Progenitor cell of endocrine pancreas (in vitro differentiated cells): ENCODE data around the gene TRIM25. TPM values are rescaled to one million over a fixed set of nuclear protein-coding genes. Genes with fewer than 3 reads are reported as not detected.
A peak's percentile ranks its signal among the peaks of the same experiment; 100 is the strongest.

Source experiments
- DNase-seq: peaks from one replicate; pipeline ENCODE4 v3.0.0; 2021; ENCODE audit warnings: low spot score; ENCODE audit not compliant: unreplicated experiment
- H3K27ac Mint-ChIP-seq: 2 replicates; pipeline ENCODE4 v1.8.0; 2021; ENCODE audit warnings: mild to moderate bottlenecking, moderate library complexity, mixed read lengths
- H3K27me3 Mint-ChIP-seq: 2 replicates; pipeline ENCODE4 v1.8.0; 2021; ENCODE audit warnings: mixed read lengths
- H3K36me3 Mint-ChIP-seq: 2 replicates; pipeline ENCODE4 v1.8.0; 2022; ENCODE audit warnings: mixed read lengths; ENCODE audit not compliant: insufficient read depth
- H3K4me1 Mint-ChIP-seq: 2 replicates; pipeline ENCODE4 v1.8.0; 2021; ENCODE audit warnings: low read depth, mixed read lengths
- H3K4me3 Mint-ChIP-seq: 2 replicates; pipeline ENCODE4 v1.8.0; 2021; ENCODE audit warnings: low read depth, mild to moderate bottlenecking, moderate library complexity, mixed read lengths
- H3K9me3 Mint-ChIP-seq: 2 replicates; pipeline ENCODE4 v1.8.0; 2021; ENCODE audit warnings: low read depth, mixed read lengths
- total RNA-seq: library from RNA; stranded (reverse); gene quantifications from 2 replicates; pipeline ENCODE4 v1.2.1, GENCODE V29; 2021
- TF ChIP-seq, protein P1 (sequence below): fragments of 200-600 bp; sonication (generic); IDR thresholded peaks from one replicate; pipeline ENCODE4 v1.5.0; 2021; ENCODE audit warnings: antibody characterized with exemption, mild to moderate bottlenecking; ENCODE audit not compliant: unreplicated experiment

Gene TRIM25
- total RNA-seq, 1 donor from 2014 or later, result 29.9 TPM

DNA sequence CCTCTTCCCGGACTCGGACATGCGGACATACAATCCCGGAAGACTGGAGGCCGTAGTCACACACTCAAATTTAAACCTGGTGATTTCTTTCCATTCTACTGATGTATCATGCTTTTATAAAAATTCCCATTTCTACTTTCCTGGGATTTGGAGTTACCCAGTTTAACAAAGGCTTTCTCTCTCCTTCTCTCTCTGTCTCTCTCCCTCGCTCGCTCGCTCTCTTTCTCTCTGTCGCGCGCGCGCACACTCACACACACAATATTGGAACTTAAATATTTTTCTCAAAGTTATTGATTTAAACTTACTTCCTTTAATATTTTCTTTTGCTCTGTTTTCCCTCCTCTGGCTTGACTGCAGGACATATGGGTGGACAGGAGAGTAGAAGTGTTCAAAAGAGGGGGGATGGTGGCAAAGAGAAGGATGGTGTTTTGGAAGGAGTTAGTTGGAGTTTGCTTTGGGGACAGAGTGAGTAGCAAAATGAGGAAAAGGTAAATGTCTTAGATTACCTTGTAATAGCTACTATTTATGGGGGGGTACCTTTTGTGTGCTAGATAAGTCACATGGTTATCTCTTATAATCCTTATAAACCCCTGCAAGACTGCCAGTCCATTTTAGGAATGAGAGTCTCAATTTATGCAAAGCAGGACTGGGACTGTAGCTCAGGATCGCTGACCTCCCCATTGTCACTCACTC lies 878 bp upstream of the TRIM25 start:
- no peak for DNase-seq
- Mint-ChIP-seq H3K4me1 (peaks cover 13% of the 10 kb centered on the region), H3K9me3 (peaks cover 7% of the 10 kb centered on the region), H3K36me3 (peaks cover 2% of the 10 kb centered on the region), H3K4me3 (peak overlapping the region; percentile 94), H3K27ac (peak overlapping the region; percentile 85), H3K27me3 (peaks cover 5% of the 10 kb centered on the region)
- TF ChIP-seq, protein P1, sequence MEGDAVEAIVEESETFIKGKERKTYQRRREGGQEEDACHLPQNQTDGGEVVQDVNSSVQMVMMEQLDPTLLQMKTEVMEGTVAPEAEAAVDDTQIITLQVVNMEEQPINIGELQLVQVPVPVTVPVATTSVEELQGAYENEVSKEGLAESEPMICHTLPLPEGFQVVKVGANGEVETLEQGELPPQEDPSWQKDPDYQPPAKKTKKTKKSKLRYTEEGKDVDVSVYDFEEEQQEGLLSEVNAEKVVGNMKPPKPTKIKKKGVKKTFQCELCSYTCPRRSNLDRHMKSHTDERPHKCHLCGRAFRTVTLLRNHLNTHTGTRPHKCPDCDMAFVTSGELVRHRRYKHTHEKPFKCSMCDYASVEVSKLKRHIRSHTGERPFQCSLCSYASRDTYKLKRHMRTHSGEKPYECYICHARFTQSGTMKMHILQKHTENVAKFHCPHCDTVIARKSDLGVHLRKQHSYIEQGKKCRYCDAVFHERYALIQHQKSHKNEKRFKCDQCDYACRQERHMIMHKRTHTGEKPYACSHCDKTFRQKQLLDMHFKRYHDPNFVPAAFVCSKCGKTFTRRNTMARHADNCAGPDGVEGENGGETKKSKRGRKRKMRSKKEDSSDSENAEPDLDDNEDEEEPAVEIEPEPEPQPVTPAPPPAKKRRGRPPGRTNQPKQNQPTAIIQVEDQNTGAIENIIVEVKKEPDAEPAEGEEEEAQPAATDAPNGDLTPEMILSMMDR, result no peak

DNA sequence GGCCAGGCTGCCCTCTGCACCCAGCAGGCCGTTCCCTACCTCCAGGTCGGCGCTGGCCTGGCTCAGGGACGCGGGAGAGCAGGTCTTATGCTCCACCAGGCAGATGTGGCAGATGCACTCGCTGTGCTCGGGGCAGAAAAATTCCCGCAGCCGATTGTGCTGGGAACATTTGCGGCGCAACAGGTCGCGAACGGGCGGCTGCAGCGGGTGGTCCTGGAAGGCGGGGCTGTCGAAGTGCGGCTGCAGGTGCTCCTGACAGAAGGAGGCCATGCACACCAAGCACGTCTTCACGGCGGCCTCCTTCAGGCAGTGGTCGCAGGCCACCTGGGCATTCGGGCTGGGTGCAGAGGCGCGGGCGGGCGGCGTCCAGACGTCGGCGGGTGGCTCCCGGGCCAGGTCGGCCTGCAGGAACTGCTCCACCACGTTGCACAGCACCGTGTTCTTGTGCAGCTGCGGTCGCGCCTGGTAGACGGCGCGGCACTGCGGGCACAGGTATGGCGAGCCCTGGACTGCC lies 439 bp downstream of the TRIM25 start:
- Mint-ChIP-seq H3K4me1 (peaks cover 13% of the 10 kb centered on the region), H3K9me3 (peaks cover 5% of the 10 kb centered on the region), H3K4me3 (peak overlapping the region; percentile 94), H3K27ac (peak overlapping the region; percentile 94), H3K36me3 (peaks cover 4% of the 10 kb centered on the region), H3K27me3 (peaks cover 5% of the 10 kb centered on the region)
- TF ChIP-seq, protein P1, result no peak
- DNase-seq, result peak; percentile 27

DNA sequence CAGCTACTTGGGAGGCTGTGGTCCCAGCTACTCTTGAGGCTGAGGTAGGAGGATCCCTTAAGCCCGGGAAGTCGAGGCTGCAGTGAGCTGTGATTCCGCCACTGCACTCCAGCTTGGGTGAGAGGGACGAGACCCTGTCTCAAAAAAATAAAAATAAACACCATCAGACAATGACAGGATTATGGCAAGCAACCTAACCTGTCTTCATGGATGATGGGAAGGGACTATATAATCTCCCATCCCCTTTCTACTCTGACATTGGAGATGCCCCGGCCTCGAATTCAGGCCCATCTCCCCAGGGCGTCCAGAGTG lies 893 bp downstream of the TRIM25 start:
- Mint-ChIP-seq H3K36me3 (peaks cover 7% of the 10 kb centered on the region), H3K4me1 (peaks cover 13% of the 10 kb centered on the region), H3K27me3 (peaks cover 5% of the 10 kb centered on the region), H3K4me3 (peak overlapping the region; percentile 94), H3K27ac (peak overlapping the region; percentile 49), H3K9me3 (peaks cover 4% of the 10 kb centered on the region)
- DNase-seq, result no peak
- TF ChIP-seq, protein P1, result no peak

DNA sequence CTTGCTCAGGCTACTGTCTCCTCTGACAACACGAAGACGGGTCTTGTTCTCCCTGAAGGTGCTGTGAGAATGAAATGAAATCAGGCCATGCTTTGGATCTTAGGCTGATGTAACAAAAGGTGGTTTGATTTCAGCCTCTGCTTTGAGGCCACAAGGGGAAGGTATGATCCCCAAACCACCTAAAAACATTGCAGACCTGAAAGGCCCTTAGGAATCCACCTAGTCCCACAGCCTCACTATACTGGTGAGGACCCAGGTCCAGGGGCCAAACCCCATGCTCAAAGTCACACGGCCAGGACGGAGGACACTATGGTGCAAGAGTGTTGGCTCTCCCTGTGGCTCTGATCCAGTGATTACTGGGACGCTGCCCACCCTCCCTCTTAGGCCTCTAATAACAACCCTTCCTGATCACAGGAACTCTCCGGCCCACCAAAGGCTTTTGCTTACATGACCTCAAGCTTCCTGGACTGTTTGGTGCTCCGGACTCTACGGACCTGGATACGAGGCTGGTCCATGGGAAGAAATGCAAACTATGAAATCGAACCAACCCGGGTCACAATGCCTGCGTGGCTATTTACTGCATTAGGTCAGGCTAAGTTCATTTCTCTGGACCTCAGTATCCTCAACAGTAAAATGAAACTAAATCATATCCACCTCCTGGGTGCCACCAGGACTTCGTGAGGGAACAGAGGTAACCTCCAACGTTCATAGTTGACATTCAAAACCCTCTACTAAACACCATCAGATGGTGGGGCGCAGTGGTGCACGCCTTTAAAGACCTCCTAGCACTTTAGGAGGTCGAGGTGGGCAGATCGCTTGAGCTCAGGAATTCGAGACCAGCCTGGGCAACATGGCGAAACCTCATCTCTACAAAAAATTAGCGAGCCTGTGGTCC lies 1.5 kb downstream of the TRIM25 start:
- Mint-ChIP-seq H3K36me3 (peaks cover 9% of the 10 kb centered on the region), H3K4me1 (peaks cover 13% of the 10 kb centered on the region), H3K9me3 (no peaks in the 10 kb centered on the region), H3K27ac (no peak overlapping the region), H3K27me3 (peaks cover 5% of the 10 kb centered on the region), H3K4me3 (peak overlapping the region; percentile 94)
- TF ChIP-seq, protein P1, result no peak
- no peak for DNase-seq

DNA sequence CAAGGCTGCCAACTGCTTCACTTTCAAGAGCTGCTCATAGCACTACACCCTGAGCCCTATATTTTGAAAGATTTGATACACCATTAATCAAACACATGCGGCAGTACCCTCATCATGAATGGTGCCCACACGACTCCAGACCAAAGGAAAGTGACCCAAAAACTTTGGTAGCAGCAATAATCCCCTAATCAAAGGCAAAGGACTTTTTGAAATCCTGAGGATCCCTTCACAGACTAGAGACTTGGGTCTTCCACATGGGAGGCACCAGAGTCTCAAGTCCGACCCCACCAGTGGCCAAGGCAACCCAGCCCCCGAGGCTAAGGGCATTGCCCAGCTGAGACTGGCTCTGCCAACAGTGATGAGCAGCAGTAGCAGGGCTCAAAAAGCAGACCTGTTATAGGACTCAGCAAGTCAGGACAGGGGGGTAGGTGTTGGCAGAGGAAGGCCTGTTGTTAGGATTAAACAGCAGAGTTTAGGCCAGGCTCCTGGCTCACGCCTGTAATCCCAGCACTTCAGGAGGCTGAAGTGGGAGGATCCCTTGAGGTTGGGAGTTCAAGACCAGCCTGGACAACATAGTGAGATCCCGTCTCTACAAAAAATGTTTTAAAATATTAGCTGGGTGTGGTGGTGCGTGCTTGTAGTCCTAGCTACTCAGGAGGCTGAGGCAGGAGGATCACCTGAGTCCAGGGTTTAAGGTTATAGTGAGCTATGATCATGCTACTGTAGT lies 3.2 kb downstream of the TRIM25 start:
- Mint-ChIP-seq H3K27ac (no peak overlapping the region), H3K4me3 (no peak overlapping the region), H3K4me1 (peaks cover 11% of the 10 kb centered on the region), H3K9me3 (no peaks in the 10 kb centered on the region), H3K36me3 (peaks cover 13% of the 10 kb centered on the region), H3K27me3 (peaks cover 3% of the 10 kb centered on the region)
- no peak for DNase-seq
- TF ChIP-seq, protein P1, result no peak
